CD14-positive monocyte (primary cell): ENCODE data around the gene TRHDE. TPM values are rescaled to one million over a fixed set of nuclear protein-coding genes. Genes with fewer than 3 reads are reported as not detected.

Experiments used
- DNase-seq, 3 donors: peaks; one replicate each; pipeline ENCODE4 v3.0.0-alpha.2; 2011 to 2022
- H2AFZ ChIP-seq: 2 replicates; pipeline ENCODE4 v1.6.0; 2012; ENCODE audit warnings: mild to moderate bottlenecking, low read depth, low read length, inconsistent platforms; ENCODE audit not compliant: insufficient read depth, poor library complexity, severe bottlenecking
- H3K27ac ChIP-seq, 2 donors: 1 replicate in 1 of 2; 2 replicates in 1 of 2; pipeline ENCODE4 v1.5.1; 2012 to 2013; ENCODE audit warnings: low read length in 2 of 2, control low read depth in 1 of 2, inconsistent platforms in 1 of 2, low read depth in 1 of 2, mild to moderate bottlenecking in 1 of 2
- H3K27me3 ChIP-seq, 2 donors: one replicate each; pipeline versions ENCODE4 v1.6.0 to v1.6.1; 2011 to 2013; ENCODE audit warnings: low read length in 2 of 2; ENCODE audit not compliant: control insufficient read depth in 2 of 2, insufficient read depth in 2 of 2
- H3K36me3 ChIP-seq, 2 donors: replicated peaks in 1 of 2; 1 replicate in 1 of 2; 2 replicates in 1 of 2; pipeline versions ENCODE4 v1.5.1 to v1.6.1; 2012 to 2013; ENCODE audit warnings: low read length in 2 of 2, control low read depth in 1 of 2, inconsistent platforms in 1 of 2, mild to moderate bottlenecking in 1 of 2; ENCODE audit not compliant: insufficient read depth in 2 of 2, control insufficient read depth in 1 of 2
- H3K4me1 ChIP-seq, 2 donors: 1 replicate in 1 of 2; 2 replicates in 1 of 2; pipeline versions ENCODE4 v1.5.1 to v1.6.1; 2012 to 2013; ENCODE audit warnings: low read length in 2 of 2, control low read depth in 1 of 2, inconsistent platforms in 1 of 2, mild to moderate bottlenecking in 1 of 2, moderate library complexity in 1 of 2; ENCODE audit not compliant: insufficient read depth in 2 of 2, control insufficient read depth in 1 of 2
- H3K4me2 ChIP-seq: replicated peaks from 2 replicates; pipeline ENCODE3; 2012; ENCODE audit warnings: low read length, moderate library complexity, mild to moderate bottlenecking; ENCODE audit not compliant: poor library complexity, severe bottlenecking; ENCODE audit errors: extremely low read depth
- H3K4me3 ChIP-seq, 3 experiments: fragments of 200-600 bp in 1 of 3; sonication (generic) in 1 of 3; replicated peaks in 1 of 3; 1 replicate in 2 of 3; 2 replicates in 1 of 3; pipeline ENCODE4 v1.5.1; 2011 to 2013; ENCODE audit warnings: low read length in 3 of 3, mild to moderate bottlenecking in 3 of 3, control low read depth in 2 of 3, low read depth in 2 of 3, inconsistent platforms in 1 of 3, moderate library complexity in 1 of 3
- H3K79me2 ChIP-seq: 2 replicates; pipeline ENCODE4 v1.6.0; 2012; ENCODE audit warnings: mild to moderate bottlenecking, control low read depth, inconsistent platforms, low read length, moderate library complexity; ENCODE audit not compliant: insufficient read depth
- H3K9ac ChIP-seq: 2 replicates; pipeline ENCODE4 v1.6.0; 2017; ENCODE audit warnings: low read length, mild to moderate bottlenecking; ENCODE audit not compliant: insufficient read depth, poor library complexity, severe bottlenecking
- H3K9me3 ChIP-seq, 2 donors: replicated peaks in 1 of 2; 1 replicate in 1 of 2; 2 replicates in 1 of 2; pipeline versions ENCODE4 v1.5.1 to v1.6.1; 2012 to 2013; ENCODE audit warnings: low read length in 2 of 2, control low read depth in 1 of 2; ENCODE audit not compliant: control insufficient read depth in 1 of 2, insufficient read depth in 1 of 2
- H4K20me1 ChIP-seq: 2 replicates; pipeline ENCODE4 v1.6.0; 2012; ENCODE audit warnings: mild to moderate bottlenecking, low read length, control low read depth, moderate library complexity; ENCODE audit not compliant: insufficient read depth
- H3K27ac Mint-ChIP-seq, 7 donors: one replicate each; pipeline ENCODE4 v1.8.0; 2020; ENCODE audit warnings: mild to moderate bottlenecking in 7 of 7, mixed read lengths in 7 of 7, moderate library complexity in 6 of 7, inconsistent platforms in 2 of 7
- H3K27me3 Mint-ChIP-seq, 3 donors: one replicate each; pipeline ENCODE4 v1.8.0; 2021 to 2022; ENCODE audit warnings: low read depth in 3 of 3, mild to moderate bottlenecking in 3 of 3, mixed read lengths in 3 of 3, moderate library complexity in 3 of 3, inconsistent platforms in 1 of 3
- H3K36me3 Mint-ChIP-seq, 2 donors: one replicate each; pipeline ENCODE4 v1.8.0; 2020; ENCODE audit warnings: mixed read lengths in 2 of 2, inconsistent platforms in 1 of 2, mild to moderate bottlenecking in 1 of 2
- H3K4me1 Mint-ChIP-seq: one replicate; pipeline ENCODE4 v1.8.0; 2020; ENCODE audit warnings: mild to moderate bottlenecking, mixed read lengths
- H3K4me3 Mint-ChIP-seq, 2 donors: one replicate each; pipeline ENCODE4 v1.8.0; 2020; ENCODE audit warnings: mild to moderate bottlenecking in 2 of 2, mixed read lengths in 2 of 2, moderate library complexity in 1 of 2
- H3K9me3 Mint-ChIP-seq, 7 donors: one replicate each; pipeline ENCODE4 v1.8.0; 2020 to 2022; ENCODE audit warnings: mixed read lengths in 7 of 7, mild to moderate bottlenecking in 6 of 7, moderate library complexity in 6 of 7, inconsistent platforms in 2 of 7
- WGBS: methylation state at CpG from one replicate; pipeline ENCODE4 v1.1.5; 2013; ENCODE audit warnings: missing lambda C conversion rate; ENCODE audit not compliant: insufficient coverage; 5-methylcytosine and 5-hydroxymethylcytosine counted together
- intact Hi-C, 2 donors: fragments of 100-400 bp; cut with micrococcal nuclease; formaldehyde crosslinking; loops; one replicate each; pipeline versions ENCODE4 v1.15.0 to v1.15.1; 2023
- polyA plus RNA-seq, 3 donors: library from polyadenylated mRNA; depleted of rRNA in 1 of 3; unstranded in 2 of 3; stranded (reverse) in 1 of 3; fragments of 300-500 nt in 2 of 3; fragments of >200 nt in 1 of 3; fragmentation: Illumina TruSeq in 2 of 3; gene quantifications; 1 replicate in 2 of 3; 2 replicates in 1 of 3; pipeline ENCODE4 v1.2.3, GENCODE V29; 2012 to 2021
- TF ChIP-seq, protein P1 (sequence below): fragments of 200-600 bp; IDR thresholded peaks from one replicate; pipeline ENCODE4 v1.8.0; 2022; ENCODE audit warnings: antibody characterized with exemption, mild to moderate bottlenecking

TRHDE gene
- polyA plus RNA-seq, 3 donors = not detected

DNA sequence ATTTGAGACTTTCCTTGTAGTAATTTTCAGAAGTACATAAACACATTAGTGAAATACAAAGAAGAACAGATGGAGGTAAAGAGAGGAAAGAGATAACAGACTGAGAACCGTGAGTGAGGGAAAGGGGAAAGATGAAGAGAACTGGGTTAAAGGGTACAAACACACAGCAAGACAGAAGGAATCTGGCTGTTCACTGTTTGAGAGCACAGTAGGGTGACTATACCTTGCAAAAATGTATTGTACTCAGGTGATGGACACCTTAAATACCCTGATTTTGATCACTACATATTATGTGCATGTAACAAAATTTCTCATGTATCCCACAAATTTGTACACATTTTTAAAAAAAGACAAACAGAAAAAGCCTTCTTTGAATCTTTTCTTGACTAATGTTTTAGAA is 2.7 kb upstream of the TRHDE start:
- H3K4me1 ChIP-seq = peaks cover 27 to 32% of the 10 kb centered on the region in 2 donors
- H3K27ac ChIP-seq = no peak overlapping the region
- H3K27ac Mint-ChIP-seq = no peak overlapping the region
- peaks cover 5 to 28% of the 10 kb centered on the region in 2 donors for H3K9me3 ChIP-seq
- intact Hi-C loops = no loop called here
- H3K36me3 Mint-ChIP-seq = peaks cover 6 to 7% of the 10 kb centered on the region in 2 donors
- H3K36me3 ChIP-seq = no peaks in the 10 kb centered on the region
- no peaks in the 10 kb centered on the region for H4K20me1 ChIP-seq
- peaks cover 47 to 68% (median 64%) of the 10 kb centered on the region in 3 donors for H3K27me3 Mint-ChIP-seq
- peaks cover 50 to 89% of the 10 kb centered on the region in 2 donors for H3K27me3 ChIP-seq
- no peak for DNase-seq
- TF ChIP-seq, protein P1, sequence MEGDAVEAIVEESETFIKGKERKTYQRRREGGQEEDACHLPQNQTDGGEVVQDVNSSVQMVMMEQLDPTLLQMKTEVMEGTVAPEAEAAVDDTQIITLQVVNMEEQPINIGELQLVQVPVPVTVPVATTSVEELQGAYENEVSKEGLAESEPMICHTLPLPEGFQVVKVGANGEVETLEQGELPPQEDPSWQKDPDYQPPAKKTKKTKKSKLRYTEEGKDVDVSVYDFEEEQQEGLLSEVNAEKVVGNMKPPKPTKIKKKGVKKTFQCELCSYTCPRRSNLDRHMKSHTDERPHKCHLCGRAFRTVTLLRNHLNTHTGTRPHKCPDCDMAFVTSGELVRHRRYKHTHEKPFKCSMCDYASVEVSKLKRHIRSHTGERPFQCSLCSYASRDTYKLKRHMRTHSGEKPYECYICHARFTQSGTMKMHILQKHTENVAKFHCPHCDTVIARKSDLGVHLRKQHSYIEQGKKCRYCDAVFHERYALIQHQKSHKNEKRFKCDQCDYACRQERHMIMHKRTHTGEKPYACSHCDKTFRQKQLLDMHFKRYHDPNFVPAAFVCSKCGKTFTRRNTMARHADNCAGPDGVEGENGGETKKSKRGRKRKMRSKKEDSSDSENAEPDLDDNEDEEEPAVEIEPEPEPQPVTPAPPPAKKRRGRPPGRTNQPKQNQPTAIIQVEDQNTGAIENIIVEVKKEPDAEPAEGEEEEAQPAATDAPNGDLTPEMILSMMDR = no peak
- peaks cover 0 to 19% (median 14%) of the 10 kb centered on the region in 7 donors for H3K9me3 Mint-ChIP-seq
- no peak overlapping the region for H3K4me2 ChIP-seq
- 50% methylated on average over 1 of the region's 1 CpG for WGBS
- no peak overlapping the region for H3K4me3 ChIP-seq
- H3K4me3 Mint-ChIP-seq = peak overlapping the region in 1 of 2 donors; percentile 43
- no peak overlapping the region for H3K9ac ChIP-seq
- H3K79me2 ChIP-seq = no peaks in the 10 kb centered on the region
- peaks cover 23% of the 10 kb centered on the region for H3K4me1 Mint-ChIP-seq
- H2AFZ ChIP-seq = no peak overlapping the region

DNA sequence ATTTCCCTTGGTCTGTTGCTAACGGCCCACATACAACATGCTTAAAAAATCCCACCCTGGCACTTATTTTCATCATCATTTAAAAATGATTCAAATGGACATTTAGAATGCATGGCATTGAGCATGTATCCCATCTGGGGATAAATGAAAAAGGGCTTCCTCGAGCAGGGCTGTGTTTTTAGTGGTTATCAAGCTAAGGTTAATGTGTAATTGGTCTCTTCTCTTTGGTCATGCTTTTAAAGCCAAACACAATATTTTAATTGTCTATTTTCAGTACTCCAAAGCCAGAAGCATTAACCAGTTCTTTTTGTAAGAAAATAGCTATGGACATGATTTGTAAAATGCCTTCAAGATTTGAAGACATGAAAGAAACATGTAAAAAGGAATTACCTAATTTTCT is 1.9 kb upstream of the TRHDE start:
- H3K9ac ChIP-seq = no peak overlapping the region
- H3K27ac ChIP-seq = no peak overlapping the region
- no peaks in the 10 kb centered on the region for H3K36me3 ChIP-seq
- H4K20me1 ChIP-seq = no peaks in the 10 kb centered on the region
- H3K27me3 Mint-ChIP-seq = peaks cover 47 to 70% (median 64%) of the 10 kb centered on the region in 3 donors
- H3K9me3 Mint-ChIP-seq = peaks cover 0 to 19% (median 14%) of the 10 kb centered on the region in 7 donors
- peaks cover 6 to 7% of the 10 kb centered on the region in 2 donors for H3K36me3 Mint-ChIP-seq
- TF ChIP-seq, protein P1 = no peak
- H2AFZ ChIP-seq = no peak overlapping the region
- peaks cover 5 to 29% of the 10 kb centered on the region in 2 donors for H3K9me3 ChIP-seq
- intact Hi-C loops = no loop called here
- H3K27ac Mint-ChIP-seq = no peak overlapping the region
- WGBS = no CpG with 5 or more reads among the region's 2 CpGs
- DNase-seq = no peak
- H3K4me1 ChIP-seq = peaks cover 33 to 40% of the 10 kb centered on the region in 2 donors
- H3K4me3 ChIP-seq = no peak overlapping the region
- peak overlapping the region in 1 of 2 donors; percentile 68 for H3K4me3 Mint-ChIP-seq
- no peaks in the 10 kb centered on the region for H3K79me2 ChIP-seq
- H3K4me2 ChIP-seq = no peak overlapping the region
- H3K27me3 ChIP-seq = peaks cover 50 to 90% of the 10 kb centered on the region in 2 donors
- H3K4me1 Mint-ChIP-seq = peaks cover 31% of the 10 kb centered on the region
